ENCODE results near the gene MYCBP2.

DNA sequence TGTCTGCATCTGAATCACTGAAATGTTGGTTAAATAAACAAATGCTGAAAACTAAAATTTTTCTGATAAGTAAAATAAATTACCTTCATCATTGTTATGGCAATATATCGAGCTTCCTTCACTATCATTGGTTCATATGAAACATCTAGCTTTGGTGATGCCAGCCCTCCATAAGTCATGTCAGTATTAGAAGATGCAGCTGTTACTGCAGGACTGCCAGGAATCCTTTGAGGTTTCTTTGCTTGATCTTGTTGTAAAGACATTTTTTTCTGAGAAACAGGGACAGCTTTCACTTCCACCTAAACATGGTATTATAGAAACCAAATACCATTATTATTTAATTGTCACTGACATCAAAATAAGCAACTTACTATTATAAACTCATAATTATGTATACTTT is 176.2 kb downstream of the MYCBP2 start:
- TF ChIP-seq, protein P1, sequence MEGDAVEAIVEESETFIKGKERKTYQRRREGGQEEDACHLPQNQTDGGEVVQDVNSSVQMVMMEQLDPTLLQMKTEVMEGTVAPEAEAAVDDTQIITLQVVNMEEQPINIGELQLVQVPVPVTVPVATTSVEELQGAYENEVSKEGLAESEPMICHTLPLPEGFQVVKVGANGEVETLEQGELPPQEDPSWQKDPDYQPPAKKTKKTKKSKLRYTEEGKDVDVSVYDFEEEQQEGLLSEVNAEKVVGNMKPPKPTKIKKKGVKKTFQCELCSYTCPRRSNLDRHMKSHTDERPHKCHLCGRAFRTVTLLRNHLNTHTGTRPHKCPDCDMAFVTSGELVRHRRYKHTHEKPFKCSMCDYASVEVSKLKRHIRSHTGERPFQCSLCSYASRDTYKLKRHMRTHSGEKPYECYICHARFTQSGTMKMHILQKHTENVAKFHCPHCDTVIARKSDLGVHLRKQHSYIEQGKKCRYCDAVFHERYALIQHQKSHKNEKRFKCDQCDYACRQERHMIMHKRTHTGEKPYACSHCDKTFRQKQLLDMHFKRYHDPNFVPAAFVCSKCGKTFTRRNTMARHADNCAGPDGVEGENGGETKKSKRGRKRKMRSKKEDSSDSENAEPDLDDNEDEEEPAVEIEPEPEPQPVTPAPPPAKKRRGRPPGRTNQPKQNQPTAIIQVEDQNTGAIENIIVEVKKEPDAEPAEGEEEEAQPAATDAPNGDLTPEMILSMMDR (IDR thresholded peaks at IDR 0.05), result no peak
- TF ChIP-seq POLR2A (IDR thresholded peaks at IDR 0.05) (no peak), EP300 (IDR thresholded peaks at IDR 0.05) (no peak)
